Fibroblast of skin of scalp (primary cell): ENCODE results near the gene TMEM170A.
"Not testable (repeated sequence)": the region's sequence is repeated elsewhere in the genome, so short reads cannot be mapped to it uniquely, and the experiment has no call there.

ENCODE experiments used
- DNase-seq: peaks from one replicate; pipeline ENCODE4 v3.0.0-alpha.2; 2013

Gene TMEM170A

DNA sequence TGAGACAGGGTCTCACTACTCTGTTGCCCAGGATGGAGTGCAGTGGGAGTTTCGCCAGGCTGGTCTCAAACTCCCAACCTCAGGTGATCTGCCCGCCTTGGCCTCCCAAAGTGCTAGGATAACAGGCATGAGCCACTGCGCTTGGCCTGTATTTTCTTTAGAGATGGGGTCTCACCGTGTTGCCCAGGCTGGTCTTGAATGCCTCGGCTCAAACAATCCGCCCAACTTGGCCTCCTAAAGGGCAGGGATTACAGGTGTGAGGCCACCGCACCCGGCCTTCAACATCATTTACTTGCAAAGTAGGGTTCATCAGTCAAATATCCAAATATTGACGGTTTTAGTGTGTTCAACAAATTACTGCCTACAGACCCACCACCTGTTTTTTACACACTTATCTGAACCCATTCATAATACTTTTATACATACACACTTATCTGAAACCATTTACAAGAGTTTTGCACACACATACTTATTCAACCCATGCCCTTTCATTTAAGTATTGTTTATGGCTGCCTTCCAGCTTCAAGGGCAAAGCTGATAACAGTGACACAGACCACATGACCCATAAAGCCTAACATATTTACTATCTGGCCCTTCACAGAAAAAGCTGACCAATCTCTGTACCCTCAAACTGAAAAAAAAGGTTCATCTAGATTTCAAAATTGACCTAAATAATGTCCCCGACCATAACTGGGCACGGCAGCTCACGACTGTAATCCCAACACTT lies 11.9 kb downstream of the TMEM170A start:
- no peak for DNase-seq

DNA sequence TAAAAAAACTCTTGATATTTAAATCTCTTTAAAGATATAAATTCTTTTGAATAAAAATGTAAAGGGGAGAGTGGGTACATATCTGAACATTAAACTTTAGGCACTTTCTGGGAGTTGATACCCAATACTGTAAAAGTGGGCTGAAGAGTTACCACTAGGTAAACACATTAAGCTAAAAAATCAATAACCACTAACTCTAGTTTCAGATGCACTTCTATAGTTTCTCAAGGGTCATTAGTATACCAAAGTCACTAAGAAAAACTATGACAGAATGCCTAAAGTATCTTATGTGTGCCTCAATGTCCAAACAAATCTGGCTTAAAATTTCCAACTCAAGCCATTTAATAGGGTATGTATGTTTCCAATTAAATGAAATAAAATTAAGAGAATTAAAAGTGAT lies 18.1 kb downstream of the TMEM170A start:
- DNase-seq = no peak

DNA sequence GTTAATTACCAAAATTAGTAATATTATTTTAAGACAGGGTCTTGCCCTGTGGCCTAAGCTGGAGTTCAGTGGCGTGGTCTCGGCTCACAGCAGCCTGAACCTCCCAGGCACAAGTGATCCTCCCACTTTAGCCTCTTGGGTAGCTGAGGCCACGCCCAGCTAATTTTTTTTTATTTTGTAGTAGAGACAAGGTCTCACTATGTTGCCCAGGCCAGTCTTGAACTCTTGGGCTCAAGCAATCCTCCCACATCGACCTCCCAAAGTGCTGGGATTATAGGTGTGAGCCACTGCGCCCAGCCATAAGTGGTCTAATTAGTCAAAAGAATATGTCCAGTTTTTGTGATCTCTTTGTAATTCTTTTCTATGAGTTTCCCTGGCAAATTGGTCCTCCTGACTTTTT lies 19.2 kb downstream of the TMEM170A start:
- no peak for DNase-seq

DNA sequence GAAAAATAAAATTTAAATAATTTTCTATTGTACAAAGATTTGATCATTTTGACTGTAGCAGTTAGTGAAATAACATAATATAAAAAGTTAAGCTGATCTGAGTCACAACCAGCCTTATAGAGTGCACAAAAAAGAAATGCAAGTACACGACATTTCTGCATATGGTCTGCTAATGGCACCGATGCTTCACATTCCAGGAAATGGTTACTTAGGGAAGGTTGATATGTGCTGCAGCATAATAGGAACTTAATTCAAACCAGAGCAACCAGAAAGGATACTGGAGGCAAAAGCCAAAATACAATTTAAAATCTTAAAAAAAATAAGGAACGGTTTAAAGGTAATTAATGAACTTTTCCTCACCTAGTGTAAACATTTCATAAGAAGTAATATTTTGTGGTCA lies 21.2 kb downstream of the TMEM170A start:
- DNase-seq = peak; percentile 83

DNA sequence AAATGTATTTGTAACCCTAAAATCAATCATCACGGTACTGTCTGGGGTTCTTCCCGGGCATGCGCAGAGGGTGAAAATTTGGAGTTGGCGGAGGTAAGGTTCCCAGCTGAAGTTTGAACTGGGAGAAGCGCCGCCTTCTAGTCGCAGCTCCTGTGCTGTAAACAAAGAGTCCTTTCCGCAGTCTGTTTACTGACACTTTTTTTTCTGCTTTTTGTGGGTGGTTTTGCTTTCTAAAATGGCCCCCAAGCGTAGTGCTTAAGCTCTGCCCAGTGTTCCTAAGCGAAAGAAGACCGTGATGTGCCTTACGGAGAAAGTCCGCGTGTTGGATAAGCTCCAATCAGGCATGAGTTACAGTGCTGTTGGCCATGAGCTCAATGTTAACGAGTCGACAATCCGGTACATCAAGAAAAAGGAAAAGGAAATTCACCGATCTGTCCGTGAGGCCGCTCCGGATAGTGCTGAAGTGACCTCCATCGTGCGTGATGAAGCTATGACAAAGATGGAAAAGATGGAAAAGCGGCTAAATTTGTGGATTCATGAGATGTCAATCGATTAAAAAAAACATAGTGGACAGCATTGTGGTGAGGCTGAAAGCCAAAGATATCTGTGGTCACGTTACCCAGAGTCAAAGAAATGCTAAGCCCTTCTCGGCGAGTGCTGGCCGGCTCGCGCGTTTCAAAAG lies 30.6 kb downstream of the TMEM170A start:
- peak; percentile 94 for DNase-seq

DNA sequence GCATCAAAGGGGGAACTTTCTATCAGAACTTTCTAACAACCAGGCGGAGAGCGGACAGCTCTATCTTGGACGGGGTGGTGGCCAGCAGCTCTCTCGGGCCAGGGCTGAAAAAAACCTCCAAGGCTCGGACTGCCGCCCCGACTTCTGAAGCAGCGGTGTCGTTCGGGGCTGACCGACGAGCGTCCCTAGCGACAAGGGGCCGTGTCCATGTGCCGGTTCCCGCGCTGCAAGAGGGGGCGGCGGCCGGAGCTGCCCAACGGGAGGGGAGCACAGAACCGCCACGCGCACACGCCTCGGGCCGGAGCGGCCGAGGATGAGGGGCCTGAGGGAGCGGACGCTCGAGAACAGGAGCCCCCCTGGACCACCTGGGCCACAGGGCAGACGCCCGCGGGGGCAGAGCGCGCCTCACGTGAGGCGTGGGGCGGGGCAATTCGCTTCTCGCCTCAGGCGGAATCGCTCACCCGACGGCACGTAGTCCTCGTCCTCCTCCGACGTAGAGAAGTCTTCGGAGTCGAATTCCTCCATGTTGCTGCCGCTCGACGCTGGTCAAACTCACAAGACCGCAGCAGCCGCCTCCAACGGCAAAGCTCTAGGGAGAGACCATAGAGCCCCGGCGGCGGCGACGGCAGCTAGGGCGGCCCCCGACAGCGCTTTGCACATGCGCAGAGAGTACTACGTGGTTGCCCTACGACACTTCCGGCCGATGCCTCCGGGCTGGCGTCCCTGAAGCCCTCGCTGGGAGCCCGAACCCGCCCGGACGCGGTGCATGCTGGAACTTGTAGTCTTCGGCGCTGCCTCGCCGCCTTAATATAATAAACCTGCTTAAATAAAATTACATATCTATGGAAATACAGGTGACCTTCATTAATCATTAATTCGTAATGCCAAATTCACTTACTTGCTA lies 31.4 kb downstream of the TMEM170A start, which contains the start of gene CFDP1:
TSS of gene CFDP1 (minus strand) at position 676 of the 904 bp plus-strand sequence. CDS start at position 525, 151 bp downstream.
- DNase-seq = peak; percentile 95

DNA sequence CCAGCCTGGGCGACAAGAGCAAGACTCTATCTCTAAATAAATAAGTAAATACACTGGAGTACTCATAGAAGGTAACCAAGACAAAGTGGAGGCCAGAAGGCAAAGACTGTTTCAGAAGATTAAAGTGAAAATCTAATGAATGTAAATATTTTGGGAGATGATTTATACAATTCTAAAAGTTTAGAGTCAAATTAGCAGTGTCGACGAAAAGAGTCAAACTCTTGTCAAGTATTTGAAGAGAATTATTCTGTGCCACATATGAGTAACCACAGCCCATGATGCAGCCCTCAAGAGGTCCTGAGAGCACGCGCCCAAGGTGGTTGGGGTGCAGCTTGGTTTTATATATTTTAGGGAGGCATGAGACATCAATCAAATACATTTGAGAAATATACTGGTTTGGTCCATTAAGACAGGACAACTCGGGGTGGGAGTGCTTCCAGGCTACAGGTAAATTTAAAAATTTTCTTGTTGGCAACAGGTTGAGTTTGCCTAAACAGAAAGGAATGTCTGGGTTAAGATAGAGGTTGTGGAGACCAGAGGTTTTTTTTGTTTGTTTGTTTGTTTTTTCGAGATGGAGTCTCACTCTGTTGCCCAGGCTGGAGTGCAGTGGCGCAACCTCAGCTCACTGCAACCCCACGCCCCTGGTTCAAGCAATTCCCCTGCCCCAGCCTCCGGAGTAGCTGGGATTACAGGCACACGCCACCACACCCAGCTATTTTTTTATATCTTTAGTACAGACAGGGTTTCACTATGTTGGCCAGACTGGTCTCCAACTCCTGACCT lies 34.7 kb downstream of the TMEM170A start:
- DNase-seq = no peak

DNA sequence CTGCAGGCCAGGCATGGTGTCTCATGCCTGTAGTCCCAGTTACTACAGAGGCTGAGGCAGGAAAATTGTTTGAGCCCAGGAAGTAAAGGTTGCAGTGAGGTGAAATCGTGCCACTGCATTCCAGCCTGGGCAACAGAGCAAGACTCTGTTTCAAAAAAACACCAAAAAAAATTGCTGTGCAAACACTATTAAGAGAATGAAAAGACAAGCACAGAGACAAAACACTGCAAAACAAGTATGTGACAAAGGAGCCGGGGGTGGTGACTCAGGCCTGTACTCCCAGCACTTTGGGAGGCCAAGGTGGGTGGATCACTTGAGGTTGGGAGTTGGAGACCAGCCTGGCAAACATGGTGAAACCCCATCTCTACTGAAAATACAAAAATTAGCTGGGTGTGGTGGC lies 38.0 kb downstream of the TMEM170A start:
- DNase-seq = not testable (repeated sequence)

DNA sequence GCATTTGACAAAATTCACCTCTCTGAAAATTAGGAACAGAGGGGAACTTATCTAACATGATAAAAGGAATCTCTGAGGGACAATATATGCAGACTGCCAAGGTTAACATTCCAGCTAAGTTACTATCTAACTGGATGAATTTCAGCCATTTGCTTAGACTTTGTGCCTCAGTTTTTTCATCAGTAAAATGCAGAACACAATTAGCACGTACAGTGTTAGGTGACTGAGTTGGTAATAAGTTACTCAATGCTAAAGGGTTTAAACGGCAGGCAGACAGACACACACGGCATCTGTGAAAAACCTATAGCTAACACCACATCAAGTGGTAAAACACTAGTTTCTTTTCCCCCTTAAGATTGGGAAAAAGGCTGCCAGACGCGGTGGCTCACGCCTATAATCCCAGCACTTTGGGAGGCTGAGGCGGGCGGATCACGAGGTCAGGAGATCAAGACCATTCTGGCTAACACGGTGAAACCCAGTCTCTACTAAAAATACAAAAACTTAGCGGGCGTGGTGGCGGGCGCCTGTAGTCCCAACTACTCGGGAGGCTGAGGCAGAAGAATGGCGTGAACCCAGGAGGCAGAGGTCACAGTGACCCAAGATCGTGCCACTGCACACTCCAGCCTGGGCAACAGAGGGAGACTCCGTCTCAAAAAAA lies 40.3 kb downstream of the TMEM170A start:
- DNase-seq = not testable (repeated sequence)

DNA sequence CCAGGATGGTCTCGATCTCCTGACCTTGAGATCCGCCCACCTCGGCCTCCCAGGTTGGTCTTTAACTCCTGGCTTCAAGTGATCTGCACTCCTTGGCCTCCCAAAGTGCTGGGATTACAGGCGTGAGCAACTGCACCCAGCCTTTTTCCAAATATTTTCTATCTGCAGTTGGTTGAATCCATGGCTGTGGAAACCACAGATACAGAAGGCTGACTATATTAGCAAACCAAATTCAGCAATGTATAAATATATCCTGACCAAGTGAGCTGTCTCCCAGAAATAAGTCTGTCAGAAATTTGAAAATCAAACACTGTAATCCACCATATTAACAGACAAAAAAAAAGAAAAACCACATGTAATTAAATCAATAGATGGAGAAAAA lies 40.8 kb downstream of the TMEM170A start:
- DNase-seq = no peak

DNA sequence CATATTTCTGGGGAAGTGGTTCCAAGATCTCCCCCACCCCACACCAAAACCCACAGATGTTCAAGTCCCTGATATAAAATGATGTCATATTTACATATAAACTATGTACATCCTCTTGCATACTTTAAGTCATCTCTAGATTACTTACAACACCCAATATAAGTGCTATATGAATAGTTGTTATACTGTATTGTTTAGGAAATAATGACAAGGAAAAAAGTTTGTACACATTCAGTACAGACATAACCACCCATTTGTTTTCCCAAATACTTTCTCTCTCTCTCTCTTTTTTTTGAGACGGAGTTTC lies 42.7 kb downstream of the TMEM170A start:
- no peak for DNase-seq

DNA sequence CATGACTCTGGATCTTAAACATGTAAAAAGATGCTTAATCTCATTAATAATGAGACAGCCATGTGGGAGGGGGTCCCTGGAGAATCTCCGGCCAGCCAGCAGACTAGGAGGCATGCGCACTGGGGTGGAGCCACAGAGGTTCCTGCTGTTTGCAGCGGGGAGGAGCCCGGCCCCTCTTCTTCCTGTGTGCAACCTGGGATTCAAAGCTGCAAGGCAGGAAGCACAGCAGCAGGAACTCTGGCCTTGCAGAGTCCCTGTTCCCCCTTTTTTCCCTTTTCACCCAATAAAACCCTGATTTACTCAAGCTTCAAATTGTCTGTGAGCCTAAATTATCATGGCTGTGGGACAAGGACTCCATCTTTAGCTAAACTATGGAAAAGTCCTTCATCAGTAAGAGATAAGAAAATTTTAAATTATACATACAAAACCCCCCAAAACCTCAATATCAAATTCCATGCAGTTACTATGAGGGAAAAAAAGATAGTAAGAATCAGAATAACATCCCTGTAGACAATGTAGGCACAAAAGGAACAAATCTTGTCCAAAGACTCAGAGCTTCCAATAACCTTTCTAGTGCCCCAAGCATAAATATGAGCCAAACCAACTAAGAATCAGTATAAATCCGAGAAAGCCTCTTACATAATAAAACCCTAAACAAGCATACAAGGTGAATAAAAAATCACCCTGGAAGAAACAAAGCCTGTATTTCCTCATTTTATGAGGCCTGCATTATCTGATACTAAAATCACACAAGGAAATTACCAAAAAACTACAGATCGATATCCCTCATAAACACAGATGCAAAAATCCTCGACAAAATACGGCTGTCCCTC lies 43.3 kb downstream of the TMEM170A start:
- peak; percentile 78 for DNase-seq

DNA sequence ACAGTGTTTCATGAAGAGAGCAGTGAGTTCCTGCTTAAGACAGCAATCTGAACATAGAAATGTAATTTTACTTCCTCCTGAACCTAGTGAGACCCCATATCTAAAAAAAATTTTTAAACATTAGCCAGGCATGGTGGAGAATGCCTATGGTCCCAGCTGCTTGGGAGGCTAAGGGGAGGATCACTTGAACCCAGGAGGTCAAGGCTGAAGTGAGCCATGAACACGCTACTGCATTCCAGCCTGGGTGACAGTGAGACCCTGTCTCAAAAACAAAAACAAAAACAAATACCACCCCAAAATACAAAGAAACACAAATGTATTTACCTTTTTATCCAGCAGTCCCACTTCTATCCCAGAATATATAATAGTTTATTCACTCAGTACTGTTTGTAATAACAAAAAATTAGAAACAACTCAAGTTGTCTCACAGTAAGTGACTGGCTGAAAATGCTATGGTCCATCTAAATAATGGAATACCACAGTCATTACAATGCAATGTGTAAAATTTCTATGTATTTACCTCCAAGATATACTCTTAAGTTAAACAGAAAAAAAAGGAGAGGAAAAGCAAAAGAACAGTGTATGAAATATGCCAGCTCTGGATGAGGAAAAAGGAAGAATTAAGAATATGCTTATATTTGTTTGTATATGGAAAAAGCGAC lies 47.5 kb downstream of the TMEM170A start:
- no peak for DNase-seq

DNA sequence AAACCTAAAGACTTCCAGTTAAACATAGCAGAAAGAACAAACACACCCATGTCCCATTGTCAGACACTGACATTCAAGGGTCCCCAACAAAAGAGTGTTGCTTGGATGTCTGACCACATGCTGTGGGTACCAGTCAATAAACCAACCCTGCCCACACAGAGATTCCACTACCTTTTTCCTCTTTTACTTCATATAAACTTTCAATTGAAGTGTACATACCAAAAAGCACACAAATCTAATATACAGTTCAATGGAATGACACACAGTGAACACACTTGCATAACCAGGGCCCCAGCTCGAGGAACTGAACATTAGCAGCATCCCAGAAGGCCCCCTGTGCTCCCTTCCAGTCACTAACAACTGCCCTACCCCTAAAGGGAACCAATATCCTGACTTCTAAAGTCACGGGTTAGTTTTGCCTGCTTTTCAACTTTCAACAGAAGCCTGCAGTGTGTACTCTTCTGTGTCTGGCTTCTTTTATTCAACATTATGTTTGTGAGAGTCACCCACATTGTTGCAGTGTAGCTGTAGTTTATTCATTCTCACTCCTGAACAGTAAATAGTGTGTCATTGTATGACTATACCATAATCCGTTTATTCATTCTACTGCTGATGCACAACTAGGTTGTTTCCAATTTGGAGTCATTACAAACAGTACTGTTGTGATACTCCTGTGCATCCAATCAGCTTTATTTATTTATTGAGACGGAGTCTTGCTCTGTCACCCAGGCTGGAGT lies 49.2 kb downstream of the TMEM170A start:
- no peak for DNase-seq

DNA sequence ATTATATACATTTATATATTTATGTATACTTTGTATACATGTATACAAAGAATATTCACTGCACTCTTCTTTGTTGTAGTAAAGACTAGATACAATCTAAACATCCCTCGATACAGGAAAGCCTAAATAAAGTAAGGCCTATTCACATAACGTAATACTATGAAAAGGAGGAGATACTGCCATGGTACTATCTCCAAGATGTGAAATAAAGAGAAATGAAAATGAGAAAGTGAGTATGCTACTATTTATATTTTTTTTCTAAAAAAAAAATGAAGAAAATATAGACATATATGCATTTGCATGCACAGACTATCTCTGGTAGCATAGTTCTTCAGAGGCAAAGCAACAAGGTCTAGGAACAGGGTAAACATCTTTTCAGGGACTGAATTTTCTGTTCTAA lies 50.5 kb downstream of the TMEM170A start:
- no peak for DNase-seq

DNA sequence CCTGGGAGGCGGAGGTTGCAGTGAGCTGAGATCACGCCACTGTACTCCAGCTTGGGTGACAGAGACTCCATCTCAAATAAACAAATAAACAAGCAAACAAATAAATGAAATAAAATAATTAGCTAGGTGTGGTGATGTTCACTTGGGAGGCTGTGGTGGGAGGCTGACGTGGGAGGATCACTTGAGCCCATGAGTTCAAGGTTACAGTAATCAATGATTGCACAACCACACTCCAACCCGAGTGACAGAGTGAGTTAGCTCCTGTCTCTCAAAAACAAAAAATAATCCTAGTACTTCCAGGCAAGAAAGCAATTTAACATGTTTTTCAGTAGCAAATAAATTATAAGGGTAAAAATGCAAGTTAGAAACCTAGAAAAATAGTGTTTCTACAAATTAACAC lies 57.5 kb downstream of the TMEM170A start:
- no peak for DNase-seq

DNA sequence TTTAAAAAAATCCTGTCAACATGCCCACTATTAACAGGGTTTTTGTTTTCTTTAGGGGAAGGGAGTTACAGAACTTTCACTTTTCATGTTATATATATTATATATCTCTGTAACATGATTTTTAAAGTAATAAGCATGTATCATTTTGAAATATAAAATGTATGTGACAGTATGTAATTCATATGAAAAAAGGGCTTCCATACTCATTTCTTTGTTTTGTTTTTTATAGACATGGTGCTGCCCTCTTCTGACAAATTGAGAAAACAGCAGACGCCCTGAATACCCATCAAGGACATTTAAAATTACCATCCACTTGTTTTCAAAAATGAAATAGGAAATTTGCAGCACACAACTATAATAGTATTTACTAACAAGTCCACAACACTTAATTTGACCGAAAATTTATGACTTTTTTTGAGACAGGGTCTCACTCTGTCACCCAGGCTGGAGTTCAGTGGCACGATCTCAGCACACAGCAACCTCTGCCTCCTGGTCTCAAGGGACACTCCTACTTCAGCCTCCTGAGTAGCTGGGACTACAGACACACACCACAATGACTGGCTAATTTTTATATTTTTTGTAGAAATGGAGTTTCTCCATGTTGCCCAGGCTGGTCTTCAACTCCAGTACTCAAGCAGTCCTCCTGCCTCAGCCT lies 61.5 kb downstream of the TMEM170A start:
- DNase-seq = peak; percentile 56

DNA sequence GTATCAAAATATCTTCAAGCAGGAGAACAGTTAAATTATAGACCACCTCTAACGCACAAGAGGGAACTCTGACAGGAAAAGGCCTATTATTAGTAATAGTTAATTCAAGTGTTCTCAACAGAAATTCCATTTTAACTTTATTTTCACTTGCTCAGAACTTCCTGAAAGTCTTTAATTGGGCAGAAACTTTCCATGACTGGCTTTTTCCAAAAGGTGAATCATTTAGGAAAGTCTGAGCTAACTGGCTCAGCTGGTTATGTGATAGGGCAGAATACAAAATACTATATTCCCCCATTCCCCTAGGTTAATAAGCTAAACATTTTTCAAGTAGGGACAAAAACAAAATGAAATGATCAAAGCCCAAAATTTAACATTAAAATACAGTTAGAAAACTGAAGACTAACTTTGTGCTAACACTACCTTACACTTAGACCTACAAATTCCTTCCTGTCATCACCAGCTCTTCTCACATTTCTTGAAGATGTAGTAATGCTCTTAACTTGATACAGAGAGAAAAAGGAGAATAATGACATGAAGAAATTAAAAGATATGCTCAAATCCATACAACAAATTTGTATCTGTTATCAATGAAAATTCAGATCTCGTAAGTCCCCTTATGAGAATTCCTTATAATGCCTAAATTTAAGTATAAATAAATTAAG lies 62.2 kb downstream of the TMEM170A start:
- DNase-seq = peak; percentile 80

DNA sequence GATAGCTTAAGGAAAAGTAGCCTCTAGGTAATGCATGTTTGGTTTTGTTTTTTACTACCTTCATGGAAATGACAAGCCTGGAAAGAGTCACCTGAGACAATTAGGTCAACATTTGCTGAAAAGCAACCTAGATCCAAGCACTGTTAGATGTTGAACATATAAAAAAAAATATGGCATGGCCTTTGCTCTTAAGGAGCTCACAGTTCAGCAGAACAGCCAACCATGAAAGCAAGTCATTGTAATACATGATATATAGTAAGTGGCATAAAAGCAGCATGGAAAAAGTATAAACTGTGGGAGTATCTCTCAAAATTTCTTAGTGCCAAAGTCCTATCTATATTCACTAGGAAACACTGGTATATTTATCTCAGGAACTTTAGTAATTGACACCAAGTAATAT lies 62.8 kb downstream of the TMEM170A start:
- no peak for DNase-seq
